NCI-H510A (cell line): ENCODE data around the gene PLA2G2C.
"Not testable (repeated sequence)": the region's sequence is repeated elsewhere in the genome, so short reads cannot be mapped to it uniquely, and the experiment has no call there.

Experiments
- DNase-seq: peaks from one replicate; lab custom pipeline; 2025; lab: John Stamatoyannopoulos, UW

The PLA2G2C gene, protein sequence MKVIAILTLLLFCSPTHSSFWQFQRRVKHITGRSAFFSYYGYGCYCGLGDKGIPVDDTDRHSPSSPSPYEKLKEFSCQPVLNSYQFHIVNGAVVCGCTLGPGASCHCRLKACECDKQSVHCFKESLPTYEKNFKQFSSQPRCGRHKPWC

DNA sequence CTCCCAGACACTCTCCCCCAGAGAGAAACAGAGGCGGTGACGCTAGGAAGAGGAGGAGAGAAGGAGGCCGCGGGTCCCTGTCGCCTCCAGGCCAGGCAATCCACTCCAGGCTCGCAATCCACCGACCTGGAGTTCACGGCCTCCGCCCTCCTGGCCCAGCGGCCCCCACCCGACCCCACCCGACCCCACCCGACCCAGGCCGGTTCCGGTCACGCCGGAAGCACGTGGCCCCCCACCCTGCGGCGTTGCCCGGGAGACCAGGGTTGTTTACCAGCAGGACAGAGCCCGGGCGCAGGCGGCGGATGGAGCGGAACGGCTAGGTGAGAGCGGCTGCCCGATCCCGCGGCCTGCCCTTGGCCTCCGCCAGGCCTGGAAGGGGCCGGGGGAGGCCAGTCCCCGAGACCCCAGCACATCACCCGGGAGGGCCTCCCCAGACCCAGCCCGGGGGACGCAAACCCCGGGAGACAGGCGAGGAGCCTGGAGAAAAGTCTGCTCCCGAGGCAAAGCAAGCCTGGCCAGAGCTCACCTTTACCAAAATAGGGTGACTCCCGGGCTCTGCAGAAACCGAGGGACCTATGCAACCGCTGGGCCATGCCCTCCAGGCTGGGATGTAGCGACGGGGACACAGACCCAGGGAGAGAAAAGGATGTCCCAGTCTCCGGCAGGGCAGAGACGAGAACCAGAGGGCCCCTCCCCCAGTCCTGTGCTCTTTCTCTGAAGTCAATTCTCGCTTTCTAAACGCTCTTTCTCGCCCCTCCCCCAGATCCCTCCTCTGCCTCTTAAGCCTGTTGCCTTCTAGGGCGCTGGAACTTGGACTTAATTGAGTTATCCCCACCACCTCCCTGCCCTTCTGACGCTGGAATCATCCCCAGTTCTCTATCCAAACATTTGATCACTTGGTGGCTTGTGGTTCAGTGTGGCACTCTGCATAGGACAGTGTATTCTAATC lies at the start of gene PLA2G2C, which contains the start of gene UBXN10:
Gene PLA2G2C, minus strand, starts transcription at position 685 of the 949 bp plus-strand sequence. CDS start 9,155 bp downstream, outside the sequence.
Gene UBXN10, plus strand, starts transcription at position 263 of the 949 bp plus-strand sequence. CDS start 4,466 bp downstream, outside the sequence.
- peak; percentile 37 for DNase-seq

DNA sequence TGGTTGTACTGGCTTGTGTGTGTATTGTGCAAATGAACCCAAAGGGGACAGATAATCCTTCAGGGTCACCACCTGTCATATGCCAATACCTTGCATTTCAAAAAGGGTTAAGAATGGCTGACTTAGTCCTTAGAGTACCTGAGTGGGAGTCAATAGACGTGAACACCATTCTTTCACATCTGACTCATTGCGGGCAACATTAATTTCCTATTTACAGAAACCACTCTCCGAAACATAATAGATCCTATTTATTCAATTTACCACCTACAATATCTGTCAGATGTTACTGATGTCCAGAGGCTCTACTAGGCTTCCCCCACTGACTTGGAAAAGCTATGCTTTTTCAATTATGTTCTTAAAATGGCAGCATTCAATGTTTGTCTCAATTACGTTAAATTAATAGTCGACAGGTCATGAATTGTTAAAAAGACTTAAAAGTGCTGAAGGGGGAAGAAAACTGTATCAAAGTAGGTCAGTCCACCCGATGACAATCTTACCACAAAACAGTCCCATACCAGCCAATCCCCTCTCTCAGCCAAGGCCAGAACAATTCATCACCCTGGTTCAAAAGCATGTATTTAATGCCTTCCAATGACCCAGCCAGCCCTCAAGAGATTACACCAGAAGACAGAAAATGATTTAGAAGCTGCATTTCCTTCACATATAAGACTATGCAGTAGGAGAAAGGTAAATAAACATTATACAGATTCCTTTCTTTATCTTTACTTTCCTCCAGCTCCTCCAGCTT lies 48.6 kb upstream of the PLA2G2C start:
- no peak for DNase-seq

DNA sequence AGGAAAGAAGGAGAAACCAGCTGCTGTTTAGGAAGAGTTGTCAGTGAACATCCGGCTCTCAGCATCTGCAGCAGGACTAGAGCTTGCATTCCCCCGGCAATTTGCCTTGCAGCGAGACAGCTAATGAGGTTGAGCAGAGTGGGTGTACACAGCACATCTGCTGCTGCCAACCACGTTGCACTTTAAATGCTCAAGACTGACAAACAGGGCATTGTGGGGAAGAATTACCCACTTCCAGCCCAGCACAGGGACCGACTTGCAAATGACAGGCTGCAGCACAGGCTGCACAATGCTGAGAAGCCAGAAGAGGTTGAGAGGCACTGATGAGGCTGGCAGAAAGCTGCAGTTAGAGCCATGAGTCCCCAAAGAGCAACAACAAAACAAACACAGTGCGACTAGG lies 47.5 kb upstream of the PLA2G2C start:
- peak; percentile 68 for DNase-seq

DNA sequence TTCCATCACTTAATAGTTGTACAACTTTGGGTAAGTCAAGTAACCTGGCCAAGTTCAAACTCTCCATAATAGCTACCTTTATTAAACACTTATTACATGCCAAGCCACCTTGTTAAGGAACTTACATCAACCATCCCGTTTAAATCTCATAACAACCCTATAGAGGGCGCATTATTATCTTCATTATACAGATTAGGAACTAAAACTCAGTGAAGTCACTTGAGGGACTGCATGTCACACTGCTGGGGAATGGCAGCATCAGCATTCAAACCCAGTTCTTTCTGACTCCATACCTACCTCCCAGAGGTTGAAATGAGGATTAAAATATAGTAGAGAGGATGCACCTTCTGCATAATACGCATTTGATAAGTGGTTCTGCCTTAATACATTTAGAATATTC lies 47.1 kb upstream of the PLA2G2C start:
- DNase-seq = no peak

DNA sequence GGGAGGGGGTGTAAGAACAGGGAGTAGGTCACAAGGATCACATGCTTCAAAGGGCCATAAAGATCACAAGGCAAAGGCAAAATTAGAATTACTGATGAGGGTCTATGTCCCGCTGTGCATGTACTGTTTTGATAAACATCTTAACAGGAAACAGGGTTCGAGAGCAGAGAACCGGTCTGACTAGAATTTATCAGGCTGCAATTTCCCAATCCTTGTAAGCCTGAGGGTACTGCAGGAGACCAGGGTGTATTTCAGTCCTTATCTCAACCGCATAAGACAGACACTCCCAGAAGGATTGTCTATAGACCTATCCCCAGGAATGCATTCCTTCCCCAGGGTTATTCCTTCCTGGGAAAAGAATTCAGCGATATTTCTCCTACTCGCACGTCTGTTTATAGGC lies 46.2 kb upstream of the PLA2G2C start:
- peak; percentile 66 for DNase-seq

DNA sequence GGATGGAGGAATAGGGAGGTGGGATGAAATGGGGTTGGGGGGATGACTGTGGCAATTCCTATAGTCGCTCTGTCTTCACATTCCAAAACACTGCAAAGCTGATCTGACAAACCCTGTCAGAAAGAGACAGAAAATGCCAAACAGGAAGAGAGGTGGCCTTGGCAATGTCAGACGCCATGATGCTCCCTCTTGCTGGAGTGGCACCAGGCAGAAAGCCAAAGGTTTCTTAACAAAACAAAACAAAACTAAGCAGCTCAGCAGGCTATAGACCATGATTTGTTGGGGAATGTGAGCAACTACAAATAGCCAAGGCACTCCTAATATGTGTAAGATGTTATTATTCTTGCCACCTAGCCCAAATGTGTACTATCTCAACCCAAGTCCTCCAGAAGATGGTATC lies 42.9 kb upstream of the PLA2G2C start:
- no peak for DNase-seq

DNA sequence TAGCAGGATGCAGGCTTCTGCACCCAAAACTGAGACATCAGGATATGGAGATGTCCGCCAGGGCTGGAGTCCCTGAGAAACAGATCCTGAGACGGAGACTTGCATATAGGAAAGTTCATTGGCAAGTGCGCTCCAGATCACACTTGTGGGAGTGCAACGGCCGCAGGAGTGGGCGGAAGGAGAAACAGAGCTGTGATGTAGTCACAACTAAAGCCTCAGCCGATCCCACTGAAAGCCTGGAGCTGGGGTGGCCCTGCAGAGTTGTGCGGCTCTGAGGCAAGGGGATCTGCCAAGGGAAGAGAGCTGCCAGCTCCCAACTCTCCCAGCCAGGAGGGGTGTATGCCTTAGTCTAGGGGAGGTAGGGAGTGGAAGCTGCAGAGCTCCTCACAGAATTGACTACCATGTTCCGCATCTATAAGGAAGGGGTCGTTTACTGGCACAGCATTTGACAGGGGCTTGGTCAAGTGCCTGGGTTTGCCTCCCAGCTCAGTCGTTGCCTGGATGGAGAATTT lies 42.1 kb upstream of the PLA2G2C start:
- no peak for DNase-seq

DNA sequence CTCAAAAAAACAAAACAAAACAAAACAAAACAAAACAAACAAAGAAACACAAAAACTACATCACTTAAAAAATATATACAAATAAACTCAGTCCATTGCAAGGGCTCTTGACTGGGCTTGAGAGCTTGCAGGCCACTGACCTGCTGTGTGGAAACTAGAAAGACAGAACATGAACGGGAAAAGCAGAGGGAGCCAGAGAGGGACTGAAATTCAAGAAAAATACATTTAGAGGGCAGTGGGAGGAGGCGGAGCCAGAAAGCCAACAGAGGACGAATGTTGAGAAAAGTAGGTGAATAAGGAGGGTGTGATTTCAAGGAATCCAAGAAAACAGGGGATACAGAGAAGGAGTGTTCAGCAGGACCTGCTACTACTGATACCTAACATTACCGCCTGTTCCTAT lies 41.4 kb upstream of the PLA2G2C start:
- no peak for DNase-seq

DNA sequence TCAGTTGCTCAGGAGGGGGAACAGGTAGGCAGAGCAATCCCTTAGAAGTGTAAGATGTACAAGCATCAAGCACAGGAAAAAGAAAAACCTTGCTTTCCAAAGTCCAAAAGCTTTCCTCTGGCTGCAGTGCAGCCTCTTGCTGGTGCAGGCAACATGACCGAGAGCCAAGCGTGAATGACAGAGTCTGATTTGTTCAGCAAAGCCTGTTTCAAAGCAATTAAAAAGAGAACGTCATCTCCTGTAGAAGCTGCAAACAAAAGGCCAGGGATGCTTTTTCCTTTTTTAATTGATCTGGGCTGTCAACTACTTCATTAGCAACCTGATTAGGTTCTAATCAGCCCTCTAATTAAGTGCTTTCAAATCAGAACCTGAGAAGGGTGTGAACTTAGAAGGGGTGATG lies 38.2 kb upstream of the PLA2G2C start:
- no peak for DNase-seq

DNA sequence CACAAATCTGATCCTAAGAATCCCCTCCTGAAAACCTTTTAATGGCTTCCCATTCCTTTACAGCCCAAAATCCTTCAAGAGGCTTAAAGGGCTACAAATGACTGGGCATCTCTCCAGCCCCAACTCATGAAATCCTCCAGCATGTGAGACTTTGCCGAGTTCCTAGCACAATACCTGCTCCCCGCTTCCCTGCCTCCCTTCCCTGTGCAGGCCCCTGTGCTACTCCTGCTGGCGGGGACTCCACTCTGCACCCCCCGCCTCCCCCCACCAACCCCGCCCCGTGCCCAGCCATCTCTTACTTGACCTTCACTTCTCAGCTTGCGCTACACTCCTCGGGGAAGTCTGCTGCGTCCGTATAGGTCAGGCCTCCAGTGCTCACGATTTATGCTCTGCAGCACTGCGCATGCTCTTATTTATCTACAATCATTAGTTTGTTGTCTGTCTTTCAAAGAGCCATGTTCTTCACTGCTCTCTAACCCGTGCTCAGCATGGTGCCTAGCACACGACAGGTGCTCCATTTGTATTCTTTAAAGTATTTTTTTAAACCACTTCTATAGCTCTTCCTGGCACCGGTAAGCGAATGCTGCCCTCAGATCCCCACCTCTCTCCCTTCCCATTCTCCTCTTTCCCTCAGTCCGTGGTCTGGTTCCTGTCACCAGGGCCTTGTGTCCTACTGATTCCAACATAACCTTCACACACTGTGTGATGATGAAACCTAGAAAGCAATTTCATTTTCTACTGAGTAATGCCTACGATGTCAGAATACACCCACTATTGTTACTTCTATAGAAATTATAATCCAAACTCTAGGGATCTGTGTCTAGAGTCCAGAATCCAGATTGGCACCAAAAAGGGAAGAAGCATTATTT lies 37.5 kb upstream of the PLA2G2C start:
- DNase-seq = peak; percentile 61

DNA sequence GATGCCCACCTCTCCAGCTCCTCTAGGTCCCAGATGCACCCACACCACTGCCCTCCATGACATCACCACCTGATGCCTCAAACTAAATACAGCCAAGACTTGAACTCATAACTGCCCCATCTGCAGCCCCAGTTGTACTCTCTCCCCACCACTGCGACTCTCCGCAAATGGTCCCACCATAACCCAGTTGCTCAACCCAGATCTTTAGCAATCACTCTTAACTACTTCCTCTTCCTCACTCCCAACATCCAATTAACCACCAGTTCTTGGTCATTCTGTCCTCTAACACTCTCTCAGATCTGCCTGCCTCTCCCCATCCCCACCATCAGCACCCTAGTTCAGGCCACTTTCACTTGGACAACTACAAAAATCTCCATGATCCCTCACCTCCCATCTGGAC lies 36.8 kb upstream of the PLA2G2C start:
- no peak for DNase-seq

DNA sequence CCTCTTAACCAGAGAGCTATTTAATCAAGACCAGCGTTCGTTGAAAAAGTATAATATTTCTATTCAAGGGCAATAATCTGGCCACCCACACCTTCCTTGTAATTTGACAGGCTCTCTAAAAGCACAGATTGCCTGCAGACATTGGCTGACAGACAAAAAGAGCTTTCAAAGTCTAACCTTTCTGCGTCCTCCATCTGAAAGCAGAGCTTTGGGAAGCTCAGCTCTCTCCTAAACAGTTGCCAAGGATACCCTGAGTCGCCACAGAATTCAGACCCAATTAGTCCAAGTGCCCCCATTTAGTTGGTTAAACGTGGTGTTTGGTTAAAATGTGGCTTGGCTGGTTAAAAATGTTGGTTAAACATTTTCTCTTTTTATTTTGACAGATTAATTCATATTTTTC lies 33.7 kb upstream of the PLA2G2C start:
- no peak for DNase-seq

DNA sequence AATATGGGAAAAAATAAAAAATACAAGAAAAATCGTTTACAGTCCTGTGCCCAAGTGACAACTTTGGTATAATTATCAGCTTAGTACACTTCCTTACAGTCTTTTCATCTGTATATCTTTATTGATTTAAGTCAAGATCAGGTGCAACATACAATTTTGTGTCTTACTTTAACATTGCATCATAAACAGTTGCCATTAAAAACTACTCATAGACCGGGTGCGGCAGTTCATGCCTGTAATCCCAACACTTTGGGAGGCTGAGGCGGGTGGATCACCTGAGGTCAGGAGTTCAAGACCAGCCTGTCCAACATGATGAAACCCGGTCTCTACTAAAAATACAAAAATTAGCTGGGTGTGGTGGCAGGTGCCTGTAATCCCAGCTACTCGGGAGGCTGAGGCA lies 32.7 kb upstream of the PLA2G2C start:
- DNase-seq = not testable (repeated sequence)

DNA sequence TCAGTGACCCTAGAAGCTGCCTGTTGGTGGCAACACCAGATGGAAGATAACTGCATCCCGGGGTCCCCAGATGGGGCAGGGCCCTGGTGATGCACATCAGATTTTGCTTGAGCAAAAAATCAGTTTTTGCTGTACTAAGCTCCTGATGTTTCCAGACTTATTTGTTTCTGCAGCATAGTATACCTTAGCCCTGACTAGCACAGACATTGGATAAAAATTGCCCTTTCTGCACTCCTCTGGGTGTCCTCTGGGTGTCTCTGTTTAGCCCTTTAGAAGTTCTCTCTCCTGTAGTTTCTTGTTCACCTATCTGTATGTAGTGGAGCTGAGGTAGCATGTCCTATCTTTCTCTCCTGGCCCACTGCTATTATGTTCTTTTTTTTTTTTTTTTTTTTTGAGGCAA lies 30.3 kb upstream of the PLA2G2C start:
- DNase-seq = no peak

DNA sequence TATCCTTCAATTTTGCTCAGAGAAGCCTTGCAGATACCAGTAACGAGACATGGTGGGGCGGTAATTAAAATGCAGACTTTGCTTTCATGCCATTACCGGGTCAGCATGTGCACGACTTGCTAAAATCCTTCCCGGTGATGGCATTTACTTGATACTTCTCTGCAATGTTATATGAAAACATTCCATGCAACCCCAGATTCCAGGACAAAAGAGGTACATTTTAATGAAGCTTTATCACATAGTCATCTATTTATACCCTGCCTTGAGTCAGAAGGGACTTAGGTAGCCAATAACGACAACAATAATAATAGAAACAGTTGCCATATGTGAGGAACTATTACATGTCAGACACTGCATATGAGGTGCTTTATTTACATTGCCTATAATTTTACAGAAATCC lies 29.4 kb upstream of the PLA2G2C start:
- no peak for DNase-seq

DNA sequence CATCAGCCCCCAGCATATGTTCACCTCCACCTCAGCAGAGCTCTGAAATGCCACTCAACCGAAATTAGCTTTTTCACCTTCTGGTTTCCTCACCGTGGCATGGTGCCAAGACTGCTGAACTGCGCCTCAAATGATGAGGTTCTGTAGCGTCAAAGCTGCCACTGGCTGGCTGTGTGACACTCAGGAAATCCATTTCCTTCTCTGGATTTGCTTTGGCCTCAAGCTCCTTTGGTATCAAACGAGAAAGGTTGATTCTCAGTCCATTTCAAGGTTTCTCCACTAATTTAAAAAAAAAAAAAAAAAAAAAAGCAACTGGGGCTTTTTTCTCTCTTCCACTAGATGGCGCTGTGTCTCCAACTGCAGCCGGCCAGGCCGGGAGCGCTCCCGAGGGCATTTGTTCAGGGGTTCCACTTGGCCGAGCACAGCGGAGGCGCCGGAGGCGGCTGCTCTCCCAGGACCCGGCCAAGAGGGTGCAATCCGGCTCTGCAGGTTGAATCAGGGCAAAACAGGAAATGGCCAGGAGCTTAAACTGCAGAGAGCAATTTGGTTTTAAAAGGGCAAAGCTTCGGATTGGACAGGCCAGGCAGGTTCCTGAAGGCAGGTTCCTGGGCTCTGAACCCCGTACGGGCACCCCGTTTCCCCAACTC lies 26.5 kb upstream of the PLA2G2C start:
- peak; percentile 95 for DNase-seq

DNA sequence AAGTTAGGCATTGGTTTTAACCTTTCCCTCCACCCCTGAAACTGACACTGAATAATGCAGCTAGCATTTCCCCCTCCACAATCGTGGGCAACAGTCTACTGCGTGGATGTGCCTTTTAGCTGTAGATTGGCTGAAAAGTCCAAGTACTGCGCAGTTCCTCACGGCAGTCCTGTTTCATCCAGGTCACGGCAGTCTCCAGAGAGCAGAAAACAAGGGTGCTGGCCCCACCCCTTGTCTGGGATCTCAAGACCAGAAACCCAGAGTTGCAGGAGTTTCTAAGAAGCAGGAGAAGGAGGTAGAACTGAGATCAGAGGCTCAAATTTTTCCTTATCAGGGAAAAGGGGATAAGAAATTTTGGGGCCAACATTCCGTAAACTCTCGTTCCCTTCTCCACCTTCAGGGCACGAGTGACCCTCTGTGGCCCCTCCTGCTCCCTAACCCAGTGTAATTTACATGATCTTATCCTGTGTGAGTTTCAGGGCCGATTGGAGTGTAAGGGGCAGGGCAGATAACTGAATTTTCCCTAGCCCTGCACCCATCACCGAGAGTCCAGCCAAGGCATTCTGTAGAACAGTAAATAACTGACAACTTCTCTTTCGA lies 25.9 kb upstream of the PLA2G2C start:
- no peak for DNase-seq

DNA sequence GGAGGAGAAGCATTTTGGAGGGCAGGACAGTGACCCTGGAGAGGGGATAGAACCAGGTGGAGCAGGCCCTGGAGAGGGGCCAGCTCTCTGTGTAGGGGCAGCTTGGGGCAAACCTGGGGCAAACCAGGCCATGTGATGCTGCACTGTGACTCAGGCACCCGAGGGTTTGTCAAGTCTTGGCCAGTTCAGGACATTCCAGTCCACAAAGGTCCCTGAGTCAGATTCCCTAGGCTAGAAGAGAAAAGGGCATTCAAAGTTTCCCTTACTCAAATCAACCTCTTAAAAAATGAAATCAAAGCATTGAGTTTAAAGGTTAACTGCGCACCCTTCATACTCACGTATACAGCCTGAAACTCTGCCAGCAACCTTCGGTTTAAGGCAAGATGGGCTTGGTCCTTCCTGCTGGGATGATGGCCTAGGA lies 25.2 kb upstream of the PLA2G2C start:
- DNase-seq = no peak

DNA sequence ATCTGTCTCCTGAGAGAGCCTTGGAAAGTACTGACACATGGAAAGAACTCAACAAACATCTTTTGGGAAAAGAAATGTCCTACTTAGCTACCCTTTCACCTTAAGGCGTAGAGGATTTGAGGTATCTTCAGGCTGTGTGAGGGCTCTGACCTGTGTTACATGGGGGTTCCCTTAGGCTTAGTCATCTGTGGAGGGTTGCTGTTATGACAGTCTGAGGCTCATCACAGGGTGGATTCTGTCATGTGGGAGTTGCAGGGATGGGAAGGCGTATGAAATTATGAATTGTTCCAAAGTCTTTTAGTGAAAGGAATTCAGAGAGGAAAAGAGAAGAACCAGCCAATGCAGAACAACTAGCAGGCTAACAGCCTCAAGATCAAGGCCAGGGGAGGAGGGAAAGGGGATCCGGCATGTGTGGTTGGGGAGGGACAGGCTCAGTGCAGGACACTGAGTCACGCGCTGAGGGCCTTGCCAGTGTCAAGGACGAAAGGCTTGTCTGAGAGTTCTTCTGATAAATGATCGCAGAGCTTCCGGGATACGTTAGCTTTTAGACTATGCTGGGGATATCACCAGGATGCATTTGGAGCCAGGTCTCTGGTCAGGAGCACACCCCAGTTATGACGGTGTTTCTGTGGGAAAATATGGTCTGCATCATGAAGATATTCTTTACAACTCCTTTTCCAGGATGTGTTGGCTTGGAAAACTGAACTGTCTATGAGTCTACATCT lies 24.6 kb upstream of the PLA2G2C start:
- DNase-seq = no peak

DNA sequence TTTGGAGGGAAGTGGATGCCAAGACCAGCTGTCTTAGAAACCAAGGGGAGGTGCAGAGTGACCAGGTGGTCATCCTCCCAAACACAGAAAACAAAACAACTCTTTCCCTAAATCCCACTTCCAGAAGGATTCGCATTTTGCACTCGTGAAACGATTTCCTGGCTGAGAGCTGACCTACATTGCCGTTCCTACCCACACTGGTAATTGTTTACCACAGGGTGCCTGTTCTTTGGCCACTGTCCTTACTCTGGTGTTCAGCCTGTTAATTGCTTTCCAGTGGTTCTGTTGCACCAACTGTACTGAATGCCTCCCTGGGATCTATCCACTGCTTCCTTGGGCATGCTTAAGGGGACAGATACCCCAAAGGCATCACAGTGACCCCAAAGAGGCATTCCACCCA lies 23.2 kb upstream of the PLA2G2C start:
- DNase-seq = no peak
